IMR-90 (cell line): ENCODE data around the gene TMEM53. TPM values are rescaled to one million over a fixed set of nuclear protein-coding genes. Genes with fewer than 3 reads are reported as not detected.

Experiments used
- ATAC-seq: fragments of 200-7000 bp; cut with Tn5 transposase; 2 replicates; pipeline ENCODE4 v1.9.1; 2020; ENCODE audit warnings: low read depth, mild to moderate bottlenecking, moderate library complexity
- BruUV-seq: library from RNA; stranded (reverse); fragments of 400-500 nt; replicated peaks from 2 replicates; lab custom pipeline; 2021; lab: Mats Ljungman, UMichigan
- CTCF ChIA-PET: fragments of 300-600 bp; formaldehyde crosslinking; extraction: SDS; loops from one replicate; lab custom pipeline; 2021; ENCODE audit warnings: antibody characterized with exemption; lab: Yijun Ruan, JAX
- POLR2A ChIA-PET: fragments of 300-600 bp; sonication (Branson Sonifier 250); formaldehyde crosslinking; loops from one replicate; lab custom pipeline; 2022; ENCODE audit warnings: antibody characterized with exemption; ENCODE audit not compliant: unreplicated experiment; lab: Charles Lee
- DNase-seq: peaks from one replicate; pipeline ENCODE4 v3.0.0; 2013
- H2AFZ ChIP-seq: replicated peaks from 2 replicates; pipeline ENCODE3; 2013; ENCODE audit warnings: low read length, mild to moderate bottlenecking; ENCODE audit not compliant: poor library complexity
- H2AK5ac ChIP-seq: 2 replicates; pipeline ENCODE4 v1.6.1; 2013; ENCODE audit warnings: low read depth, low read length, inconsistent platforms
- H2AK9ac ChIP-seq: replicated peaks from 2 replicates; pipeline ENCODE3; 2013; ENCODE audit warnings: mild to moderate bottlenecking, low read depth, low read length, moderate library complexity; ENCODE audit not compliant: poor library complexity
- H2BK120ac ChIP-seq: 2 replicates; pipeline ENCODE4 v1.6.1; 2013; ENCODE audit warnings: low read depth, low read length, inconsistent platforms
- H2BK15ac ChIP-seq: 3 replicates; pipeline ENCODE4 v1.6.1; 2013; ENCODE audit warnings: low read depth, low read length, inconsistent platforms
- H2BK20ac ChIP-seq: 2 replicates; pipeline ENCODE4 v1.6.1; 2013; ENCODE audit warnings: low read depth, mild to moderate bottlenecking, inconsistent platforms, low read length, moderate library complexity
- H2BK5ac ChIP-seq: 2 replicates; pipeline ENCODE4 v1.6.1; 2013; ENCODE audit warnings: mild to moderate bottlenecking, low read depth, low read length, inconsistent platforms; ENCODE audit not compliant: poor library complexity, severe bottlenecking
- H3K14ac ChIP-seq: replicated peaks from 2 replicates; pipeline ENCODE4 v1.6.1; 2013; ENCODE audit warnings: low read depth, low read length, inconsistent platforms
- H3K18ac ChIP-seq: 2 replicates; pipeline ENCODE4 v1.6.1; 2013; ENCODE audit warnings: low read depth, low read length, control low read depth
- H3K23ac ChIP-seq: 2 replicates; pipeline ENCODE4 v1.6.1; 2013; ENCODE audit warnings: low read depth, low read length, inconsistent platforms
- H3K27ac ChIP-seq: 2 replicates; pipeline ENCODE4 v1.5.1; 2013; ENCODE audit warnings: mild to moderate bottlenecking, control low read depth, low read length; ENCODE audit not compliant: insufficient read depth
- H3K27me3 ChIP-seq: 2 replicates; pipeline ENCODE4 v1.6.1; 2013; ENCODE audit warnings: low read length; ENCODE audit not compliant: control insufficient read depth, insufficient read depth
- H3K36me3 ChIP-seq: 2 replicates; pipeline ENCODE4 v1.6.1; 2013; ENCODE audit warnings: low read length, mixed read lengths; ENCODE audit not compliant: control insufficient read depth, insufficient read depth
- H3K4ac ChIP-seq: 2 replicates; pipeline ENCODE4 v1.6.1; 2013; ENCODE audit warnings: low read depth, low read length, inconsistent platforms
- H3K4me1 ChIP-seq: 2 replicates; pipeline ENCODE4 v1.6.1; 2013; ENCODE audit warnings: low read length, mixed read lengths; ENCODE audit not compliant: control insufficient read depth, insufficient read depth
- H3K4me2 ChIP-seq: 2 replicates; pipeline ENCODE4 v1.6.1; 2013; ENCODE audit warnings: low read depth, mild to moderate bottlenecking, control low read depth, low read length, moderate library complexity
- H3K4me3 ChIP-seq: 2 replicates; pipeline ENCODE4 v1.5.1; 2013; ENCODE audit warnings: low read depth, mild to moderate bottlenecking, control low read depth, low read length, moderate library complexity; ENCODE audit not compliant: insufficient read depth
- H3K56ac ChIP-seq: 2 replicates; pipeline ENCODE4 v1.6.1; 2013; ENCODE audit warnings: low read length, inconsistent platforms; ENCODE audit not compliant: insufficient read depth; ENCODE audit errors: extremely low read depth
- H3K79me1 ChIP-seq, 2 experiments: 2 replicates each; pipeline ENCODE4 v1.6.1; 2013; ENCODE audit warnings: low read length in 2 of 2, inconsistent platforms in 1 of 2, low read depth in 1 of 2
- H3K9ac ChIP-seq: 2 replicates; pipeline ENCODE4 v1.6.1; 2013; ENCODE audit warnings: low read depth, low read length, control low read depth
- H3K9me1 ChIP-seq: 2 replicates; pipeline ENCODE4 v1.6.1; 2013; ENCODE audit warnings: low read length, inconsistent platforms; ENCODE audit not compliant: insufficient read depth
- H3K9me3 ChIP-seq: 2 replicates; pipeline ENCODE4 v1.6.1; 2013; ENCODE audit warnings: low read length; ENCODE audit not compliant: control insufficient read depth, insufficient read depth
- H4K20me1 ChIP-seq: 2 replicates; pipeline ENCODE4 v1.6.1; 2013; ENCODE audit warnings: low read length, inconsistent platforms; ENCODE audit not compliant: insufficient read depth
- H4K5ac ChIP-seq: 2 replicates; pipeline ENCODE4 v1.6.1; 2013; ENCODE audit warnings: mild to moderate bottlenecking, low read depth, low read length, control low read depth
- H4K8ac ChIP-seq, 2 experiments: 2 replicates each; pipeline ENCODE4 v1.6.1; 2013; ENCODE audit warnings: low read depth in 2 of 2, low read length in 2 of 2, control low read depth in 1 of 2, inconsistent platforms in 1 of 2
- H4K91ac ChIP-seq: 2 replicates; pipeline ENCODE4 v1.6.1; 2013; ENCODE audit warnings: low read depth, low read length, inconsistent platforms; ENCODE audit not compliant: insufficient read depth
- CTCF ChIP-seq: conservative IDR thresholded peaks from 2 replicates; pipeline ENCODE4 v1.5.1; 2012; ENCODE audit warnings: mild to moderate bottlenecking, low read depth, low read length, improper control_type of control experiment
- FOS ChIP-seq: fragments of 150-350 bp; IDR thresholded peaks from 2 replicates; pipeline ENCODE4 v1.6.1; 2016; ENCODE audit warnings: low read depth, low read length
- MAFK ChIP-seq: IDR thresholded peaks from 2 replicates; pipeline ENCODE4 v1.6.1; 2012; ENCODE audit warnings: low read depth, low read length, improper control_type of control experiment
- NFE2L2 ChIP-seq: fragments of 150-350 bp; IDR thresholded peaks from 2 replicates; pipeline ENCODE4 v1.6.1; 2016; ENCODE audit warnings: low read depth, mild to moderate bottlenecking, low read length
- RAD21 ChIP-seq: IDR thresholded peaks from 2 replicates; pipeline ENCODE4 v1.6.1; 2012; ENCODE audit warnings: low read length, improper control_type of control experiment
- WGBS, 2 experiments: methylation state at CpG; one replicate each; pipeline versions ENCODE4 v1.1.5 to v1.1.7; 2013; ENCODE audit warnings: missing lambda C conversion rate in 2 of 2; ENCODE audit not compliant: insufficient read length in 1 of 2; ENCODE audit errors: extremely low coverage in 2 of 2; 5-methylcytosine and 5-hydroxymethylcytosine counted together
- dilution Hi-C: fragments of 300-500 bp; cut with HindIII; formaldehyde crosslinking; loops from one replicate; pipeline ENCODE4 v1.14.3; 2018; ENCODE audit warnings: low sequenced_read_pairs; ENCODE audit not compliant: unreplicated experiment
- in situ Hi-C: fragments of 300-500 bp; cut with MboI; formaldehyde crosslinking; loops from 3 replicates; pipeline ENCODE4 v1.14.3; 2019; ENCODE audit warnings: low sequenced_read_pairs, inconsistent platforms, mixed read lengths
- intact Hi-C: fragments of 100-400 bp; cut with micrococcal nuclease; formaldehyde crosslinking; loops from 2 replicates; pipeline ENCODE4 v1.10.0; 2022
- polyA plus RNA-seq, 3 experiments: library from polyadenylated mRNA; depleted of rRNA; stranded (reverse); fragments of >200 nt; gene quantifications; 2 replicates each; pipeline ENCODE4 v1.2.3, GENCODE V29; 2012; ENCODE audit warnings: low replicate concordance in 1 of 3
- total RNA-seq: library from RNA; depleted of rRNA; stranded (reverse); fragments of >200 nt; gene quantifications from 2 replicates; pipeline ENCODE4 v1.2.3, GENCODE V29; 2012

Gene TMEM53
- total and polyA plus RNA-seq, 2 of the 4 experiments (the other 2 are of a cell fraction): 2.7 to 6.3 TPM

DNA sequence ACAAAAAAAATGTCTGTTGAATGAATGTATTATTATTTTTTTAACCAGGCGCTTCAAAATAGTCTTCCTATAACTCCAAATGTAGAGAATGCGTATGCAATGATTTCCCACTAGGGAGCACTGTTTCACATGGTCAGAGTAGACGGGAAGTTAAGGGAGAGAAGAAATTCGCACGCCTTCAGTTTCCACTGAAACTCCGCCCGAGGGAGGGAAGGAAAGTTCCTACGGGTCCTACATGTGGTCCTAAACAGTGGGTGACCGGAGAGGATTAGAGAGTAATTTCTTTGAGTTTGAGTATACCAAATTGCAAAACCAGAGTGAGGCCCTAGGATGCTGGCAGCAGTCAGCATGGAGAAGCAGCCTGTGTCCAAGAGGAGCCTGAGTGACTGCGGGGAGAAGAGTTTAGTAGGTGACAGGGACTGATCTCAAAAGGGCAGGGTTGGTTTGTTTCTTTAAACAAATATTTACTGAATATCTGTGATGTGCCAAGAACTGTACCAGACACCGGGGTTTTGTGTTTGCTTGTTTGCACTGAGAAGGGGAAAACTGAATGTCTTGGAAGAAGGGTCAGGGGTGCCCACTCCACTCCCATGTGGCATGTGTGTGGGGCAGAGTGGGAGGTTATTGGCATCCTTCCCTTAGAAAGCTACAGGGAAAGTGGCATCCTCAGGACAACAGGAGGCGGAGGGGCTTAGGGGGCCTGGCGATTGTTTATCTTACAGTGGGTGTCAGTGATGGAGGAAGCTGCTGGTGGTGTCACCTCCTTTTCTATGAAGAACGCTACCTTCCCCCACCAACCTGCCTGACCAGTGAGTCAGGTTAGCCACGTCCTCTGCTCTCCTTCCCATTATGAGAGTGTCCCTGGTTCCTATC, 33.9 kb upstream of the TMEM53 start:
- ChIA-PET POLR2A (no interaction called here), CTCF (interaction anchor here (0.6 to 1.2 kb wide), 2 partner anchors 23 kb away, joined by 3 read pairs; partner anchors contain the start of gene RNU5D-1)
- H2AK9ac ChIP-seq: peak overlapping the region; percentile 67
- in situ Hi-C loops: no loop called here
- H3K4ac ChIP-seq: peak overlapping the region; percentile 30; the same call in 1 of the 2 replicates
- H3K4me2 ChIP-seq: no peak overlapping the region; the same call in 1 of the 2 replicates
- no peaks in the 10 kb centered on the region for H3K27me3 ChIP-seq
- H3K9me3 ChIP-seq: no peaks in the 10 kb centered on the region
- DNase-seq (peak; percentile 45), ATAC-seq (peak; percentile 57)
- no peak overlapping the region for H3K9ac ChIP-seq
- peak overlapping the region in 1 of 2 experiments; percentile 36; a peak in 1 of 4 replicates for H4K8ac ChIP-seq
- no peak for TF ChIP-seq FOS
- no peak for TF ChIP-seq NFE2L2
- TF ChIP-seq RAD21: peak; percentile 24; the same call in 1 of the 2 replicates
- TF ChIP-seq MAFK: no peak
- peak; percentile 48 for TF ChIP-seq CTCF
- H2BK120ac ChIP-seq: no peak overlapping the region
- peaks cover 6% of the 10 kb centered on the region for H3K4me1 ChIP-seq
- H3K56ac ChIP-seq: no peak overlapping the region
- no peak overlapping the region for H4K5ac ChIP-seq
- WGBS, 2 experiments: 62% methylated on average over 6 of the region's 15 CpGs; no CpG with 5 or more reads in 1 of the 2 experiments
- intact Hi-C loops: no loop called here
- H3K27ac ChIP-seq: no peak overlapping the region
- H2BK5ac ChIP-seq: no peak overlapping the region
- H3K14ac ChIP-seq: 0 out of 2 replicates have a peak overlapping the region, but pooled peaks have one; percentile 61
- no peaks in the 10 kb centered on the region for H3K36me3 ChIP-seq
- H3K18ac ChIP-seq: no peak overlapping the region
- no peak overlapping the region for H2BK15ac ChIP-seq
- H4K20me1 ChIP-seq: no peaks in the 10 kb centered on the region
- no peak overlapping the region for H3K23ac ChIP-seq
- no peak overlapping the region; the same call in 1 of the 2 replicates for H2BK20ac ChIP-seq
- no TSS peak for BruUV-seq
- peaks cover 17% of the 10 kb centered on the region for H3K9me1 ChIP-seq
- H4K91ac ChIP-seq: no peak overlapping the region
- dilution Hi-C loops: no loop called here
- H3K79me1 ChIP-seq: no peaks in the 10 kb centered on the region
- H2AK5ac ChIP-seq: peak overlapping the region; percentile 67; the same call in 1 of the 2 replicates
- H3K4me3 ChIP-seq: no peak overlapping the region
- peak overlapping the region; percentile 71 for H2AFZ ChIP-seq
